ENCODE results near the gene KLK15.

The KLK15 gene

DNA sequence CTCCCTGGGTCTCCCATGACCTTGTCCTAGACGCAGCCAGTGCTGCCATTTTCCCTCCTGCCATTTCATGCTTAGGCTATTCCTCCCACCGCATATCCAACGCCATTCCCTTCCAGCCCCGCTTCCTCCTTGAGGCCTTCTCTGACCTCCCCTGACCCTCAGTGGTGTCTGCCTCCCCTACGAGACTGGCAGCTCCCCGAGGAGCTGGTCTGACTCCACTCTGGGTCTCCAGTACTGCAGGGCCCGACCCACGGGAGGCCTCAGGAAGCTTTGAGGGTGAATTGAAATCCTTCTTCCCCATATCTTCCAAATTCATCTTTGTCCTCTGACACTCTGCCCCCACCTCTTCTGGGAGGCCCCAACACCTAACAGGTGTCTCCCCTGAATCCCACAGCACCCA, 708 bp downstream of the KLK15 start:
- in situ Hi-C loops (cut with MboI; ENCODE audit: low pct_unique_long_range_greater_than_20kb, low sequenced_read_pairs, unreplicated experiment) = no loop called here

DNA sequence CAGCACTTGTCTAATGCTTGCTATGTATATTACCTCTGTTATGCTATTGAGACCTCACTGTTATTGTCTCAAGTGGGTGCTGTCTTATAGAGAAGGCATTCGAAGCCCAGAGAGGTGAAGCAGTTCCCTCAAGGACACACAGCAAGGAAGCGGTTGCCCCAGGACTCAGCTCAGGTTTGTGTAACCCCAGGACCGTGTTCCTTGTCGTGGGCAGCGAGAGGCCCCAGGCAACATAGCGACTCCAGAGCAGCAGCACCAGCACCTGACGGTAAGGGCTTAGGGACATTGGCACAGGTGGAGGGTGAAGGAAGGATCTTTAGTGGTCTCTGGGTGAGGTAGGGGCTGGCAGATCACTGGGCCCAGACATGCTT, 2.4 kb downstream of the KLK15 start:
- in situ Hi-C loops (cut with MboI; ENCODE audit: low pct_unique_long_range_greater_than_20kb, low sequenced_read_pairs, unreplicated experiment) = no loop called here
- DNase-seq (ENCODE audit: low spot score) = no peak
- TF ChIP-seq, protein P1, sequence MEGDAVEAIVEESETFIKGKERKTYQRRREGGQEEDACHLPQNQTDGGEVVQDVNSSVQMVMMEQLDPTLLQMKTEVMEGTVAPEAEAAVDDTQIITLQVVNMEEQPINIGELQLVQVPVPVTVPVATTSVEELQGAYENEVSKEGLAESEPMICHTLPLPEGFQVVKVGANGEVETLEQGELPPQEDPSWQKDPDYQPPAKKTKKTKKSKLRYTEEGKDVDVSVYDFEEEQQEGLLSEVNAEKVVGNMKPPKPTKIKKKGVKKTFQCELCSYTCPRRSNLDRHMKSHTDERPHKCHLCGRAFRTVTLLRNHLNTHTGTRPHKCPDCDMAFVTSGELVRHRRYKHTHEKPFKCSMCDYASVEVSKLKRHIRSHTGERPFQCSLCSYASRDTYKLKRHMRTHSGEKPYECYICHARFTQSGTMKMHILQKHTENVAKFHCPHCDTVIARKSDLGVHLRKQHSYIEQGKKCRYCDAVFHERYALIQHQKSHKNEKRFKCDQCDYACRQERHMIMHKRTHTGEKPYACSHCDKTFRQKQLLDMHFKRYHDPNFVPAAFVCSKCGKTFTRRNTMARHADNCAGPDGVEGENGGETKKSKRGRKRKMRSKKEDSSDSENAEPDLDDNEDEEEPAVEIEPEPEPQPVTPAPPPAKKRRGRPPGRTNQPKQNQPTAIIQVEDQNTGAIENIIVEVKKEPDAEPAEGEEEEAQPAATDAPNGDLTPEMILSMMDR (IDR thresholded peaks at IDR 0.05; ENCODE audit: extremely low read depth, insufficient read depth, missing control alignments) = no peak

More for the DNA sequence above, 708 bp downstream of the KLK15 start:
- TF ChIP-seq, protein P1 (IDR thresholded peaks at IDR 0.05; ENCODE audit: extremely low read depth, insufficient read depth, missing control alignments) = no peak
- DNase-seq (ENCODE audit: low spot score) = no peak

DNA sequence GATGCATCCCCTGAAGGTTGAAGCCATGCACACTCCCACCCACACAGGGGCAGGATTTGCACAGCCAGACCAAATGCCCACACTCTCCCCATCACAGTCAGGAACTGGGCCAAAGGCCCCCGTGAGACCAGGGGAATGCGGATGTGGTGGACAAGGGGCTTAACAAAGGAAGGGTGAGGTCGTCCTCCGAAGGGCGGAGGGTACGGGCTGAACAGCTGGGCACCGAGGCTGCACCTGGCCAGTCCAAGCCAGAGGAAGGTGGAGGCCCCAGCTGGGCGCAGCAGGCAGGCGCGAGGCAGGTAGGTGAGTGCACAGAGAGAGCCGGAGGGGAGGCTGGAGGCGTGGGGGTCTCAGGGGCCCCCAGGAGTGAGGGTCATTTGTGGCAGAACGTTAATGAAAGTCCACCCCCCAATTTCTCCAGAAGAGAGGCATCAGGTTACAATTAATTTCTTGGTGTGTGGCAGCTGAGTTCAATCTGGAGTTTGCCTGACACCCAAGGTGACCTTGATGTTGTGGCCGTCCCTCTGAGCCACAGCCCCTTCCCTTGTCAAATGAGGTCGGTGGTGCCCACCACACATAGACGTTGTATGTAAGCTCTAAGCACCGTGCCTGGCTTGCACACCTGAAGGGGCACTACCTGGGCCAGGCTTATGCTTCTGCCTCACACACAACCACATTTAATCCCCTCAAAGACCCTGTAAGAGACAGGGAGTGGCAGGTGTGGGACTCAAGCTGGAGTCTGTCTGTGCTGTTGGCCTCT, 2.9 kb downstream of the KLK15 start:
- DNase-seq (ENCODE audit: low spot score) = no peak
- in situ Hi-C loops (cut with MboI; ENCODE audit: low pct_unique_long_range_greater_than_20kb, low sequenced_read_pairs, unreplicated experiment) = no loop called here
- TF ChIP-seq, protein P1 (IDR thresholded peaks at IDR 0.05; ENCODE audit: extremely low read depth, insufficient read depth, missing control alignments) = no peak

DNA sequence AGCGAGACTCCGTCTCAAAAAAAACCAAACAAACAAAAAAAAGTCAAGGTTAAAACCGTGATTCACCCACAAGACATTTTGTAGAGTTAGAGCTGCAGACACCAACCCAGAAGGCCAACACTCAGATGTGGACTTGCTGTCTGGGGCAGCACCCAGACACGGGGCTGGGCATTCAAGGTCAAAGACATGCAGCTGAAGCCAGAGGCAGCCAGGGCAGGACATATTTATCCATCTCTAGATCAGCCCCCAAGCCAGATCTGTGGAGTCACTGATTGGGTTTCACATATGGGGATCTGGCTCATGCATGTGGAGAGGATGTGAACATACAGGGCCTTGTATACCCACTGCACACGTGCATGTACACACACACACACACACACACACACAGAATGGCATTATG, 3.6 kb downstream of the KLK15 start:
- TF ChIP-seq, protein P1 (IDR thresholded peaks at IDR 0.05; ENCODE audit: extremely low read depth, insufficient read depth, missing control alignments) = no peak
- DNase-seq (ENCODE audit: low spot score) = no peak
- in situ Hi-C loops (cut with MboI; ENCODE audit: low pct_unique_long_range_greater_than_20kb, low sequenced_read_pairs, unreplicated experiment) = no loop called here

- in situ Hi-C loops (cut with MboI; ENCODE audit: low pct_unique_long_range_greater_than_20kb, low sequenced_read_pairs, unreplicated experiment) = no loop called here
- TF ChIP-seq, protein P1 (IDR thresholded peaks at IDR 0.05; ENCODE audit: extremely low read depth, insufficient read depth, missing control alignments) = no peak
- no peak for DNase-seq (ENCODE audit: low spot score)
Measured at GRCh38 chr19:50827476-50827875, 5.9 kb downstream of the KLK15 start.

GRCh38 chr19:50826492-50827240, 6.7 kb downstream of the KLK15 start:
- TF ChIP-seq, protein P1 (IDR thresholded peaks at IDR 0.05; ENCODE audit: extremely low read depth, insufficient read depth, missing control alignments) = no peak
- DNase-seq (ENCODE audit: low spot score) = no peak

More at GRCh38 chr19:50826492-50827240, 6.7 kb downstream of the KLK15 start:
- in situ Hi-C loops (cut with MboI; ENCODE audit: low pct_unique_long_range_greater_than_20kb, low sequenced_read_pairs, unreplicated experiment) = no loop called here

Measured in GM13977 (cell line).